ENCODE results near the gene FHIT. TPM values are rescaled to one million over a fixed set of nuclear protein-coding genes. Genes with fewer than 3 reads are reported as not detected.
"Not testable (repeated sequence)": the region's sequence is repeated elsewhere in the genome, so short reads cannot be mapped to it uniquely, and the experiment has no call there.

FHIT gene
- total RNA-seq, 2 experiments from 2014 or later = 7.6 to 7.9 TPM

DNA sequence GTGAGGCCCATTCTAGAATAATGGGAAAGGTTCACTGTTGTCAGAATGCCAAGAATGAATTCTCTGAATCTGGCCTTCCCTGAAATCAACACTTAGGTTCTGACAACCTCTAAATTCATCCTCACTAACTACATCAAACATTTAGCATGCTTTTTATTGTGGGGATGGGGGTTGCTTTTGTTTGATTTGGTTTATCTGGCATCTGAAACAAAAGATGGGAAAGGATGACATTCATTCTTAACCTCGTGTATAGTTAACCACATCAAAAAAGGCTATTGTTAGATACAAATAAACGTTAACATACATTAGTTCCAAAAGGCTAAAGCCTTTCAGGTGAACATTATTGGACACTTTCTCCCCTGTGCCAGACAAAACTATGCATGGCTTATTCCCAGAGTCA is 357.3 kb downstream of the FHIT start:
- no peak for ATAC-seq
- Mint-ChIP-seq H3K9me3 (no peaks in the 10 kb centered on the region), H3K27ac (no peak overlapping the region), H3K4me1 (ENCODE audit: low read depth) (peaks cover 2% of the 10 kb centered on the region), H3K27me3 (no peaks in the 10 kb centered on the region), H3K4me3 (no peak overlapping the region), H3K36me3 (ENCODE audit: low read depth) (no peaks in the 10 kb centered on the region)
- intact Hi-C loops (cut with micrococcal nuclease) = no loop called here
- ChIA-PET CTCF (no interaction called here), POLR2A (no interaction called here)
- no peak for DNase-seq
- TF ChIP-seq, protein P1, sequence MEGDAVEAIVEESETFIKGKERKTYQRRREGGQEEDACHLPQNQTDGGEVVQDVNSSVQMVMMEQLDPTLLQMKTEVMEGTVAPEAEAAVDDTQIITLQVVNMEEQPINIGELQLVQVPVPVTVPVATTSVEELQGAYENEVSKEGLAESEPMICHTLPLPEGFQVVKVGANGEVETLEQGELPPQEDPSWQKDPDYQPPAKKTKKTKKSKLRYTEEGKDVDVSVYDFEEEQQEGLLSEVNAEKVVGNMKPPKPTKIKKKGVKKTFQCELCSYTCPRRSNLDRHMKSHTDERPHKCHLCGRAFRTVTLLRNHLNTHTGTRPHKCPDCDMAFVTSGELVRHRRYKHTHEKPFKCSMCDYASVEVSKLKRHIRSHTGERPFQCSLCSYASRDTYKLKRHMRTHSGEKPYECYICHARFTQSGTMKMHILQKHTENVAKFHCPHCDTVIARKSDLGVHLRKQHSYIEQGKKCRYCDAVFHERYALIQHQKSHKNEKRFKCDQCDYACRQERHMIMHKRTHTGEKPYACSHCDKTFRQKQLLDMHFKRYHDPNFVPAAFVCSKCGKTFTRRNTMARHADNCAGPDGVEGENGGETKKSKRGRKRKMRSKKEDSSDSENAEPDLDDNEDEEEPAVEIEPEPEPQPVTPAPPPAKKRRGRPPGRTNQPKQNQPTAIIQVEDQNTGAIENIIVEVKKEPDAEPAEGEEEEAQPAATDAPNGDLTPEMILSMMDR (IDR thresholded peaks at IDR 0.05) = no peak

DNA sequence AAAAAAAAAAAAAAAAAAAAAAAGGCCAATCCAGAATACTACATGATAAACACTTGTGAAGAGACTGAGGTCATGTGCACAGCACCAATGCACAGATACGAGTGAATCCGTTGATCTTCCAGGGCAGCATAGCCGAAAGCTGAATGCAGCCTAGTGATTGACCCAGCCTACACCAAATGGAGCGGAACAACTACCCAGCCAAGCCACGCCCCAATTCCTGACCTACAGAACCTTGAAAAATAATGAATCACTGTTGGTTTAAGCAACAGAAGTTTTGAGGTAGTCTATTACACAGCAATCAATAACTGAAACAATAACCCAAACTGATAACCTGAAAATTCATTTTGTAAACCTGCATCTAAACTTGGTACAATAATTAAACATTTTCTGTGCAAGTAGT is 361.0 kb downstream of the FHIT start:
- H3K4me1 Mint-ChIP-seq (ENCODE audit: low read depth) = peaks cover 2% of the 10 kb centered on the region
- CTCF ChIA-PET = no interaction called here
- H3K4me3 Mint-ChIP-seq = no peak overlapping the region
- no peak for ATAC-seq
- TF ChIP-seq, protein P1 (IDR thresholded peaks at IDR 0.05) = no peak
- no peak overlapping the region for H3K27ac Mint-ChIP-seq
- POLR2A ChIA-PET = no interaction called here
- DNase-seq = no peak
- H3K36me3 Mint-ChIP-seq (ENCODE audit: low read depth) = no peaks in the 10 kb centered on the region
- no peaks in the 10 kb centered on the region for H3K9me3 Mint-ChIP-seq
- H3K27me3 Mint-ChIP-seq = no peaks in the 10 kb centered on the region
- intact Hi-C loops (cut with micrococcal nuclease) = no loop called here

DNA sequence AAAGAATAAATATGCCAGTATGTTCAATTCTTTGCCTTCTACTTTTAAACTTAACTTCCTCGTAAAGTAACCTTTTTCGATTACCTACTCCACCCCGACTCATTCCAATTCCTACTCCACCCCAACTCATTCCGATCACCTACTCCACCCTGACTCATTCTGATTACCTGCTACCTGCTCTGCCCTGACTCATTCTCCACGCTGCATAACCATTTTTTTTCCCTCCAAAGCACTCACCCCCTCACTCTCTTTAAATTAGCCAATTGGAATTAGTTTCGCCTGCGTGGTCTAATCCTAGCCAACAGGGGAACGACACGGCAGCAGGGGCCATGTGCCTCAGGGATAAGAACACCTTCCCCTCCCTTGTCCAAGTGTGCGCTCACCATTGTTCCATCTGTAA is 362.3 kb downstream of the FHIT start:
- H3K4me1 Mint-ChIP-seq (ENCODE audit: low read depth); DNase-seq; ATAC-seq; intact Hi-C loops (cut with micrococcal nuclease); CTCF ChIA-PET; H3K36me3 Mint-ChIP-seq (ENCODE audit: low read depth); H3K4me3 Mint-ChIP-seq; POLR2A ChIA-PET; H3K27ac Mint-ChIP-seq; H3K9me3 Mint-ChIP-seq; H3K27me3 Mint-ChIP-seq: not testable (repeated sequence)

DNA sequence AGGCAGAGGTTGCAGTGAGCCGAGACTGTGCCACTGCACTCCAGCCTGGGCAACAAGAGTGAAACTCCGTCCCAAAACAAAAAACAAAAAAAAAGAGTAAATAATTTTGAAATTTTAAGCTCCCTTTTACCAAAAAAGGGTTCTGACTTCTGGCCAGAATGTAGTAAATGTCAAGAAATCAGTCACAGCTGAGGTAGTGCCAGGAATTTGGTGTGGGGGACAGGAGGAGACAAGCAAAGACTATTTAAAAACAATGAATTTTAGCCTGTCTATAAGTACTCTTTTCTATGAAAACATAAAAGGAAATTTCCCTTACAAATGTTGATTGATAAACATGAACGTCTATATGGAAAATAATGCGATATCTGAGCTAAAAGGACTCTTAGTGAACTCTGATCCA is 363.7 kb downstream of the FHIT start:
- Mint-ChIP-seq H3K27me3 (no peaks in the 10 kb centered on the region), H3K36me3 (ENCODE audit: low read depth) (no peaks in the 10 kb centered on the region), H3K4me1 (ENCODE audit: low read depth) (no peaks in the 10 kb centered on the region), H3K9me3 (peaks cover 6% of the 10 kb centered on the region), H3K27ac (no peak overlapping the region), H3K4me3 (no peak overlapping the region)
- CTCF ChIA-PET = no interaction called here
- ATAC-seq (no peak), DNase-seq (no peak)
- TF ChIP-seq, protein P1 (IDR thresholded peaks at IDR 0.05) = no peak
- intact Hi-C loops (cut with micrococcal nuclease) = no loop called here
- POLR2A ChIA-PET = no interaction called here

DNA sequence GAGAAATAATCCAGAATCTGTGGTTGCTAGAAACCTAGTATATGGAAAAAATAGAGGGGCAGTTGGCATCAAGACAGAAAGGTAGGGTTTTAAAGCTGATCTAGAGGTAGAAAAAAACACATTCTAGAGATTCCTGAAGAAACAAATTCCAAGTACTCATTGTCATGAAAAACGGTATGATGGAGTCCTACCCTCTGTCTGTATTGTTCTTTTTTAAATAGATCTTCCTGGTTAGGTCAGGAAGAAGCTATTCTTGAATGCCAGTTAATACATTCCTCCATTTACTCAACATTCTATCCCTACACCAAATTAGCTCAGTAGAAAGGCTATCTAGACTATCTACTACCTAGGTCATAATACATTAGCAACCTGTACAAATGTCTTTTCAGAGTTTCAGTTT is 364.7 kb downstream of the FHIT start:
- intact Hi-C loops (cut with micrococcal nuclease) = no loop called here
- no peak overlapping the region for H3K27ac Mint-ChIP-seq
- DNase-seq (no peak), ATAC-seq (no peak)
- ChIA-PET CTCF (no interaction called here), POLR2A (no interaction called here)
- H3K27me3 Mint-ChIP-seq = no peaks in the 10 kb centered on the region
- H3K36me3 Mint-ChIP-seq (ENCODE audit: low read depth) = no peaks in the 10 kb centered on the region
- TF ChIP-seq, protein P1 (IDR thresholded peaks at IDR 0.05) = no peak
- no peak overlapping the region for H3K4me3 Mint-ChIP-seq
- peaks cover 10% of the 10 kb centered on the region for H3K9me3 Mint-ChIP-seq
- H3K4me1 Mint-ChIP-seq (ENCODE audit: low read depth) = no peaks in the 10 kb centered on the region

DNA sequence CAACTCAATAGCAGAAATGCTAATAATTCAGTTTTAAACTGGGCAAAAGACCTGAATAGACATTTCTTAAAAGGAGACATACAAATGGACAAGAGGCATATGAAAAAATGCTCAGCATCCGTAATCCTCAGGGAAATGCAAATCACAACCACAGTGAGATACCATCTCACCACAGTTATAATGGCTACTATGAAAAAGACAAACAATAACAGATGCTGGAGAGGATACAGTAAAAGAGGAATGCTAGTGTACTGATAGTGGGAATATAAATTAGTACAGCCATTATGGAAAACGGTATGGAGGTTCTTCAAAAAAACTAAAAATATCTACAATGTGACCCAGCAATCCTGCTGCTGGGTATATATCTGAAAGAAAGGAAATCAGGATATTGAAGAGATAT is 367.2 kb downstream of the FHIT start:
- H3K36me3 Mint-ChIP-seq (ENCODE audit: low read depth) = peaks cover 3% of the 10 kb centered on the region
- intact Hi-C loops (cut with micrococcal nuclease) = no loop called here
- TF ChIP-seq, protein P1 (IDR thresholded peaks at IDR 0.05) = no peak
- no peaks in the 10 kb centered on the region for H3K27me3 Mint-ChIP-seq
- no peak for DNase-seq
- CTCF ChIA-PET = no interaction called here
- H3K4me3 Mint-ChIP-seq = no peak overlapping the region
- no peak overlapping the region for H3K27ac Mint-ChIP-seq
- ATAC-seq = no peak
- no peaks in the 10 kb centered on the region for H3K4me1 Mint-ChIP-seq (ENCODE audit: low read depth)
- H3K9me3 Mint-ChIP-seq = peaks cover 24% of the 10 kb centered on the region
- POLR2A ChIA-PET = no interaction called here

All from activated CD8-positive, alpha-beta T cell treated with anti-CD3 and anti-CD28 coated beads for 36 hours (primary cell).